B cell (primary cell): ENCODE results near the gene ZNF331. TPM values are rescaled to one million over a fixed set of nuclear protein-coding genes. Genes with fewer than 3 reads are reported as not detected.

ENCODE experiments used
- ATAC-seq: fragments of 200-7000 bp; cut with Tn5 transposase; one replicate; pipeline ENCODE4 v1.10.0; 2021; ENCODE audit warnings: low read depth, mild to moderate bottlenecking, moderate number of reproducible peaks, moderate library complexity
- CTCF ChIA-PET: fragments of 350-600 bp; sonication (Branson Sonifier 250); formaldehyde crosslinking; loops from one replicate; lab custom pipeline; 2021; ENCODE audit warnings: antibody characterized with exemption, inconsistent platforms; lab: Charles Lee
- POLR2A ChIA-PET: fragments of 350-600 bp; sonication (Branson Sonifier 250); formaldehyde crosslinking; loops from one replicate; lab custom pipeline; 2021; ENCODE audit warnings: antibody characterized with exemption; lab: Charles Lee
- DNase-seq: peaks from one replicate; pipeline ENCODE4 v3.0.0; 2013
- H2AFZ ChIP-seq: 2 replicates; pipeline ENCODE4 v1.6.1; 2012; ENCODE audit warnings: mild to moderate bottlenecking, low read depth, low read length; ENCODE audit not compliant: insufficient read depth, poor library complexity, severe bottlenecking
- H3K27ac ChIP-seq, 2 donors: 1 replicate in 1 of 2; 2 replicates in 1 of 2; pipeline ENCODE4 v1.5.1; 2012 to 2013; ENCODE audit warnings: low read length in 2 of 2, mild to moderate bottlenecking in 2 of 2, moderate library complexity in 1 of 2
- H3K27me3 ChIP-seq, 4 experiments: fragments of 200-600 bp in 1 of 4; sonication (generic) in 1 of 4; replicated peaks in 1 of 4; 1 replicate in 2 of 4; 2 replicates in 2 of 4; pipeline versions ENCODE4 v1.6.1 to v1.7.0; 2013 to 2016; ENCODE audit warnings: low read length in 3 of 4, mild to moderate bottlenecking in 2 of 4, mixed read lengths in 1 of 4, moderate library complexity in 1 of 4; ENCODE audit not compliant: insufficient read depth in 4 of 4, control insufficient read depth in 3 of 4; ENCODE audit errors: control extremely low read depth in 1 of 4
- H3K36me3 ChIP-seq, 2 experiments: replicated peaks in 1 of 2; 1 replicate in 1 of 2; 2 replicates in 1 of 2; pipeline versions ENCODE4 v1.6.1 to v1.7.1; 2013; ENCODE audit warnings: low read length in 1 of 2; ENCODE audit not compliant: insufficient read depth in 2 of 2, control insufficient read depth in 1 of 2; ENCODE audit errors: control extremely low read depth in 1 of 2, extremely low read depth in 1 of 2
- H3K4me1 ChIP-seq, 2 donors: fragments of 200-600 bp in 1 of 2; sonication (generic) in 1 of 2; 1 replicate in 1 of 2; 2 replicates in 1 of 2; pipeline versions ENCODE4 v1.5.1 to v1.6.1; 2013 to 2017; ENCODE audit warnings: low read length in 2 of 2; ENCODE audit not compliant: control insufficient read depth in 2 of 2, insufficient read depth in 2 of 2
- H3K4me2 ChIP-seq: replicated peaks from 2 replicates; pipeline ENCODE3; 2012; ENCODE audit warnings: mild to moderate bottlenecking, low read depth, low read length; ENCODE audit not compliant: poor library complexity, severe bottlenecking
- H3K4me3 ChIP-seq, 5 experiments: fragments of 200-600 bp in 1 of 5; sonication (generic) in 1 of 5; 1 replicate in 3 of 5; 2 replicates in 2 of 5; pipeline versions ENCODE4 v1.5.1 to v1.7.0; 2011 to 2016; ENCODE audit warnings: low read length in 4 of 5, mild to moderate bottlenecking in 4 of 5, low read depth in 2 of 5, control low read depth in 1 of 5, moderate library complexity in 1 of 5; ENCODE audit not compliant: insufficient read depth in 1 of 5; ENCODE audit errors: control extremely low read depth in 1 of 5, extremely low read depth in 1 of 5
- H3K79me2 ChIP-seq: fragments of 200-600 bp; sonication (generic); one replicate; pipeline ENCODE4 v1.6.0; 2016; ENCODE audit warnings: low read length; ENCODE audit not compliant: control insufficient read depth, insufficient read depth
- H3K9ac ChIP-seq: fragments of 200-600 bp; sonication (generic); 2 replicates; pipeline ENCODE4 v1.6.1; 2017; ENCODE audit warnings: mild to moderate bottlenecking, low read length, moderate library complexity
- H3K9me3 ChIP-seq, 3 donors: one replicate each; pipeline versions ENCODE4 v1.6.1 to v1.7.1; 2013; ENCODE audit warnings: low read length in 2 of 3; ENCODE audit not compliant: control insufficient read depth in 2 of 3, insufficient read depth in 1 of 3; ENCODE audit errors: control extremely low read depth in 1 of 3
- H4K20me1 ChIP-seq: 2 replicates; pipeline ENCODE4 v1.6.0; 2012; ENCODE audit warnings: mild to moderate bottlenecking, low read length; ENCODE audit not compliant: insufficient read depth, control insufficient read depth, poor library complexity, severe bottlenecking
- H3K27ac Mint-ChIP-seq: one replicate; pipeline ENCODE4 v1.8.0; 2021; ENCODE audit warnings: mixed read lengths
- H3K27me3 Mint-ChIP-seq: one replicate; pipeline ENCODE4 v1.8.0; 2021; ENCODE audit warnings: mixed read lengths
- H3K4me1 Mint-ChIP-seq: one replicate; pipeline ENCODE4 v1.8.0; 2021; ENCODE audit warnings: mixed read lengths
- H3K4me3 Mint-ChIP-seq: one replicate; pipeline ENCODE4 v1.8.0; 2021; ENCODE audit warnings: mixed read lengths
- H3K9me3 Mint-ChIP-seq: one replicate; pipeline ENCODE4 v1.8.0; 2022; ENCODE audit warnings: mixed read lengths; ENCODE audit not compliant: insufficient read depth
- CTCF ChIP-seq: fragments of 200-600 bp; IDR thresholded peaks from one replicate; pipeline ENCODE4 v1.8.0; 2022; ENCODE audit warnings: antibody characterized with exemption, mild to moderate bottlenecking
- EZH2 ChIP-seq: IDR thresholded peaks from 2 replicates; pipeline ENCODE4 v1.6.1; 2012; ENCODE audit warnings: borderline replicate concordance, low read depth, mild to moderate bottlenecking, moderate library complexity, low read length; ENCODE audit not compliant: insufficient read depth, poor library complexity, severe bottlenecking
- WGBS: methylation state at CpG from one replicate; pipeline ENCODE4 v1.1.5; 2013; ENCODE audit warnings: missing lambda C conversion rate; ENCODE audit not compliant: insufficient coverage; 5-methylcytosine and 5-hydroxymethylcytosine counted together
- intact Hi-C: fragments of 100-400 bp; cut with micrococcal nuclease; formaldehyde crosslinking; loops from one replicate; pipeline ENCODE4 v1.10.0; 2022
- polyA plus RNA-seq: library from polyadenylated mRNA; depleted of rRNA; stranded (reverse); fragments of >200 nt; gene quantifications from 2 replicates; pipeline ENCODE4 v1.2.3, GENCODE V29; 2012
- total RNA-seq, 2 donors: library from RNA; stranded (reverse); fragments of 120-200 nt in 1 of 2; gene quantifications; 1 replicate in 1 of 2; 2 replicates in 1 of 2; pipeline versions ENCODE4 v1.2.3 to v1.2.4, GENCODE V29; 2013 to 2022

ZNF331 gene
- total and polyA plus RNA-seq, 2 donors (not counting 1 experiment from before 2014, with no cell fraction given) = 21.6 to 60.1 TPM

- ATAC-seq = no peak
- Mint-ChIP-seq H3K27ac (no peak overlapping the region), H3K9me3 (no peaks in the 10 kb centered on the region), H3K27me3 (no peaks in the 10 kb centered on the region), H3K4me1 (peaks cover 33% of the 10 kb centered on the region), H3K4me3 (no peak overlapping the region)
- H3K27ac ChIP-seq = no peak overlapping the region
- no CpG with 5 or more reads among the region's 1 CpG for WGBS
- DNase-seq = no peak
- TF ChIP-seq CTCF = no peak
- no peak for TF ChIP-seq EZH2
- no peaks in the 10 kb centered on the region for H4K20me1 ChIP-seq
- peaks cover 5 to 17% of the 10 kb centered on the region in 2 experiments for H3K36me3 ChIP-seq
- no peaks in the 10 kb centered on the region for H3K27me3 ChIP-seq
- no peak overlapping the region for H3K4me3 ChIP-seq
- H3K79me2 ChIP-seq = peaks cover 32% of the 10 kb centered on the region
- no peak overlapping the region for H2AFZ ChIP-seq
- H3K4me2 ChIP-seq = no peak overlapping the region
- H3K9ac ChIP-seq = no peak overlapping the region
- intact Hi-C loops = no loop called here
- ChIA-PET CTCF (no interaction called here), POLR2A (no interaction called here)
- peaks cover 0 to 13% of the 10 kb centered on the region in 2 donors for H3K4me1 ChIP-seq
- peaks cover 0 to 8% (median 0%) of the 10 kb centered on the region in 3 donors for H3K9me3 ChIP-seq
Observed at GRCh38 chr19:53541971-53542370, 4.0 kb downstream of the ZNF331 start.

DNA sequence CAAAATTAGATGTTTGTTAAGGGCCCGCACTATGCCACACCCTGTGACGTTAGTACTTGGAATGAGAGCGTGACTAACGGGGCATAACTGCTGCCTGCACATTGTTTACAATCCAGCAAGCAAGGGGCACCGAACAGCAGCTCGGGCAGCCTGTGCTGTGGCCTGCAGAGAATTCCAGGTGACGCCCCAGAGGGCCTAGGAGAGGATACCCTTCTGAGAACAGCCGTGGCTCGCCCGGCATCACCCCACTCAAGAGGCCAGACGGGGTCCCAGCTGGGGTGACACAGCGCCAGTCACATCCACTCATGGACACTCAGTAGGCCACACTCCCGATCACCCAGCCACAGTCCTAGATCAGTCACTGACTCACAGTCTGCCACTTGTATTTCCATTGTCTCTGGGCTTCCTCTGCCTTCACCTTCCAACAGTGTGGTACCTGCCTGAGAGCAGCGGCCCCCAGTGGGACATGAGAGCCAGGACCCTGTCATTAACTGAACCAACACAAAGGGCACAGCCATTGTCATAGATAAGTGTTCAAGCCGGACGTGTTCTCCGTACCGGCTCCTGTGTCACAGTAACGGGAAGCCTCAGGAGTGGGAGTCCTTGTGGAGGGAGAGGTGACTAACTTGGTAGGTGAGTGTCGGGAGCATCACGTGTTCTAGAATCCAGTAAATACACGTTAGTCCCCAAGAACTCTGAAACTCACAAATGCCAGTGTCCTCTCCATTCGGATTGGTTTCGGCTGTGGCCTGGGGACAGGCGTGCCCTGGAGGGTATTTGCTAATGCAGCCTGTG, 7.5 kb downstream of the ZNF331 start:
- 97% methylated on average over 24 of the region's 25 CpGs for WGBS
- Histone ChIP-seq H3K9ac (no peak overlapping the region), H2AFZ (no peak overlapping the region), H3K4me3 (no peak overlapping the region), H3K36me3 (peaks cover 0 to 10% of the 10 kb centered on the region in 2 experiments), H3K27me3 (no peaks in the 10 kb centered on the region), H3K79me2 (peaks cover 34% of the 10 kb centered on the region), H3K9me3 (no peaks in the 10 kb centered on the region), H4K20me1 (no peaks in the 10 kb centered on the region), H3K4me1 (no peaks in the 10 kb centered on the region), H3K4me2 (no peak overlapping the region), H3K27ac (no peak overlapping the region)
- DNase-seq = peak; percentile 31
- TF ChIP-seq CTCF = no peak
- TF ChIP-seq EZH2 = no peak
- Mint-ChIP-seq H3K4me3 (no peak overlapping the region), H3K27me3 (no peaks in the 10 kb centered on the region), H3K27ac (no peak overlapping the region), H3K4me1 (peaks cover 22% of the 10 kb centered on the region), H3K9me3 (no peaks in the 10 kb centered on the region)
- intact Hi-C loops = no loop called here
- POLR2A ChIA-PET = interaction anchor here (0.5 kb wide), 1 partner anchor 204 kb away, joined by 4 read pairs; no protein-coding TSS in a partner anchor
- no peak for ATAC-seq
- CTCF ChIA-PET = no interaction called here
